NCI-H526 (cell line): Measurements from ENCODE around the gene PIK3CA.
"Not testable (repeated sequence)": the region's sequence is repeated elsewhere in the genome, so short reads cannot be mapped to it uniquely, and the experiment has no call there.

Experiments used
- DNase-seq, 2 experiments: peaks; one replicate each; lab custom pipeline; 2025; lab: John Stamatoyannopoulos, UW

Gene PIK3CA

GRCh38 chr3:179264449-179264848 is 116.3 kb downstream of the PIK3CA start:
- no peak for DNase-seq

DNA sequence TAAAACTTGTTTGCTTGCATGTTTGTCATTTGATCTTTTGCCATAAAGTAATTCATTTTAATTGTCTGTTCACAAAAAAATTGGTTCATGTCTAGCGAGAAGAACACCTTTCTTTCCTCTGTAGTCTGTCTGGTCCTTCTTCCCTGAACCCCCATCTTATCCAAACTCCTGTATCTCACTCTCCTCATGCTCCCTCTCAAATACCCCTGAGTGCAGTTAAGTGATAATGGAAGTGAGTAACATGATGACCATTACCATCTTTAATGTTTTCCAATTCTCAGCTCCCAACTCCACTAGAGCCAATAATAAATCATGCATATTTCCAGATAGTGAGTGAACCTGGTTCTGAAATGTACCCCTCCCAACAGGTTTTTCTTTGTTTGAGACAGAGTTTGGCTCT is 116.9 kb downstream of the PIK3CA start:
- DNase-seq, result no peak

- DNase-seq, result no peak
Observed at GRCh38 chr3:179265875-179266274, 117.7 kb downstream of the PIK3CA start.

- peak in 1 of 2 experiments; percentile 10 for DNase-seq
Observed at GRCh38 chr3:179266701-179267211, 118.6 kb downstream of the PIK3CA start.

GRCh38 chr3:179268400-179269051 is 120.4 kb downstream of the PIK3CA start:
- DNase-seq, result no peak

- no peak for DNase-seq
Observed at GRCh38 chr3:179269152-179269707, 121.1 kb downstream of the PIK3CA start.

GRCh38 chr3:179272385-179272784 is 124.2 kb downstream of the PIK3CA start:
- DNase-seq, result peak in 1 of 2 experiments; percentile 6

DNA sequence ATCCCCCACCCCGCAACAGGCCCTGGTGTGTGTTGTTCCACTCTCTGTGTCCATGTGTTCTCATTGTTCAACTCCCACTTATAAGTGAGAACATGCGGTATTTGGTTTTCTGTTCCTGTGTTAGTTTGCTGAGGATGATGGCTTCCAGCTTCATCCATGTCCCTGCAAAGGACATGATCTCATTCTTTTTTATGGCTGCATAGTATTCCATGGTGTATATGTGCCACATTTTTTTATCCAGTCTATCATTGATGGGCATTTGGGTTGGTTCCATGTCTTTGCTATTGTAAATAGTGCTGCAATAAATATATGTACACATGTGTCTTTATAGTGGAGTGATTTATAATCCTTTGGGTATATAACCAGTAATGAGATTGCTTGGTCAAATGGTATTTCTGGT is 126.3 kb downstream of the PIK3CA start:
- DNase-seq, result not testable (repeated sequence)

DNA sequence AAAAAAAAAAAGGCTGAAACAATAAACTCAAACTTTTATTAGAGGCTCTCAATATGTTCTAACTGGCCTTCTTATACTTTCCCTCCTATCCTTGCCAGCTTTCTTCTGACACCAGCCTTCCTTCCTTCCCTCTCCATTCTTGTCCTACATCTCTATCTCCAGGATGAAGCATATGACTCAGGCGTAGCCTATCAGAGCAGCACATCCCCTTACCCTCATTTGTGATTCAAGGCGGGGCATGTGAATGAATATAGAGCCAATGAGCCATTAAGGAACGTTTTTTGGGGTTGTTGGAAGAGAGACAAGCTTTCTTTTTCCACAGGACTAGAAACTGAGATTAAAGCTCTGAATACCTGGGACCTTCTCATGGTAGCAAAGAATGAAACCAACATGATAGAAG is 127.8 kb downstream of the PIK3CA start:
- DNase-seq, result no peak

DNA sequence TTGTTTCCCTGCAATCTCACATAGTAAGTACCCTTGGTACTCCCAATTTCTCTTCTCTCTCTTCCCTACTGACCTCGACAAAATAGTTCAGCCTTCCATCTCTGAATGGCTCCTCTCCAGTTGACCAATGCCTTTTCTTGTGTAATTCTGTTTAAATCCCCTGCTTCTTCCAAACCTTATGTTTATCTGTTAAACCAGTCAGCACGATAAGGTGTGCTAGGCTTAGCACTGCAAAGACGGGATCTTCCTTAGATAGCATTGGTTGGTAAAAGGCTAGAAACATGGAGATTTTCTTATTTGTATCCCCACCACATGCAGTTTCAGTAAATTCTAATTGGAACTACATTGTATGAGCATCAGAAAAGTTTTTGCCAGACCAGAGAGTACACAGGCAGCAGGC is 128.6 kb downstream of the PIK3CA start:
- DNase-seq, result no peak

GRCh38 chr3:179278151-179278550 is 130.0 kb downstream of the PIK3CA start:
- no peak for DNase-seq

DNA sequence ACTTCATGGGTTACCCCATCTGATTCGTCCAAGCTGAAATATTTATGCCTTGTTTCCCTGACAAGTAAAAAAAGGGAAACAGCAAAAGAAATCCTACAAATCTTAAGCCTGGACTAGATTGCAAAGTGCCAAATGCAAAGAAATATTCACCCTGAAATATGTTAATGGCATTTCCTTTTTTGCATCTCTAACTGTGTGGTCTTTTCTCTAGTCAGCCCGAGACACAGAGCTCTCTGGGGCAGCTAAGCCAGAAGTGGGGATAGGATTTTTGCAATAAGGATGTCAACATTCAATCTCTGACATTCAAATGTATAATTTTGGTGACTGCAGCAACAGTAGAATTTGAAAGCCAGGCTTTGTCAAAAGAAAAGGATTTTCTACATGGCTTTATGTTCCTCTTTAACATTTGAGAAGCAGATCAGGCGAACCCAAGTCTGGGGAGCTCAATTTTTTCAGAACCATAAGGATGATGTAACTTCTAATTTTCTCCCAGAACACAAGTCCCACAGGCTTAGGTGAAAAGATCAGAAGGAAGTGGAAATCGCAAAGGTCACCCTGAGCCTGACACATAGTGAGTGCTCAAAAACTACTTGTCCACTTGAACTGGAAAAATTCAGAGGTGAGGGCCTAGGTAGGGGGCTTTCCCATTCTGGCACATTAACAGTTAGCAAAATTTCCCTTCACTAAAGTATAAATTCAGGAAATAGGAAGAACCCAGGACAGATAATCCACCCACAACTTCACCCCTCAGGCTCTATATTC is 131.0 kb downstream of the PIK3CA start:
- DNase-seq, result no peak

DNA sequence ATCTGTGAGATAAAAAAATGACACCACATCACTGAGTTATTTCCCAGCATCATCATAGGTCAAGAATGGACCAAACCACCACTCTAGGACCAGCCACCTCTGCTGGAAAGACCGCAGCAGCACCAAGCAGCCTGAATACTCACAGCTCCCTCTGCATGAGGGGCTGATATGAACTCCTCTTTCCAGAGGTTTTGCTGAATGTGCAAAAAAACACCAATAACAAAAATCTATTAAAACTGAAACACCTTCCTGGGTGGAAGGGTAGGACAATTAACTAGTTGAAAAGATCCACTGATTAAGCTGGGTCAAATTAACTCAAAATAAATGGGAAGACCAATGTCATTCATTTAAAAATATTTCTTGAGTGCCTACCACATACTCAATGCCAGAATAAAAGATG is 131.7 kb downstream of the PIK3CA start:
- DNase-seq, result no peak

DNA sequence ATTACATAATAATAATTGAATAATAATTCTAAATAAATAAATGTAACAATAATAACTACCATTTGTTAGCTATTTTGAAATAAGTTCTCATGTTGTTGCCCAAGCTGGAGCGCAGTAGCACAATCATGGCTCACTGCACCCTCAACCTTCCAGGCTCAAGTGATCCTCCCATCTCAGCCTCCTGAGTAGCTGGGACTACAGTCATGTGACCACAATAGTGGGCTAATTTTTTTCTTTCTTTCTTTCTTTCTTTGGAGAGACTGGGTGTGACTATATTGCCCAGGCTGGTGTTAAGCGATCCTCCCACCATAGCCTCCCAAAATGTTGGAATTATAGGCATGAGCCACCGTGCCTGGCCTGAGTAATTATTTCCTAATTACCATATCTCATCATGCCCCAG is 133.7 kb downstream of the PIK3CA start:
- no peak for DNase-seq

DNA sequence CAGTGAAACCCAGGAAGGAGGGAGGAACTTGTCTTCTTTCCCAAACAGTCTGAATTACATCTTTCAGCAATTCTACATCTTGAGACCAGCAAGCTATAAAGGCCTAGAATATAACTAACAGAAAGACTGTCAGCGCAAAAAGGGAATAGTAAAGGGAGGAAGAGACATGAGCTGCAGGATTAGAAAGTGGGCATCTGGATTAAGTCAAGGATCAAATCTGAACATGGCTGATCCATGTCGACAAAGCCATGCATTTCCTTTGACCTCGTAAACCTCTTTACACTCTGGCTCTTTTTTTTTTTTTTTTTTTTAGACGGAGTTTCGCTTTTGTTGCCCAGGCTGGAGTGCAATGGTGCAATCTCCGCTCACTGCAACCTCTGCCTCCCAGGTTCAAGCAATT is 138.2 kb downstream of the PIK3CA start:
- DNase-seq, result no peak

- DNase-seq, result no peak
Observed at GRCh38 chr3:179288845-179289244, 140.7 kb downstream of the PIK3CA start.

DNA sequence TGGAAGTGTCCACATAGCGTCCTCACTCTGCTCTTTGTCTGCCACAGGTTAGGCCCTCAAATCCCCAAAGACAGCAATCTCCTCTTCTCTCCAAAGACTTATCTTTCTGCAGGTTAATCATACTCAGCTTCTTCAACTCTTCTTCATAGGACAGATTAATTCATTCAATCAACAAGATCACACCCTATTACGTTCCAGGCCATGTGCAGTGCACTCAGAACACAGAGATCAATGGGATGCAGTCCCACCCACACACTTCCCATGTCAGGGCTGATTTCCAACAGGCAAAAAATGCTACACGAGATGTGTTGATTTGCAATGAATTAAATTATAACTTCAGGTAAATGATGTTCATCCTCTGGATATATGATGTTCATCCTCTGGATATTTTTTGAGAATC is 141.1 kb downstream of the PIK3CA start:
- DNase-seq, result no peak
